GM23338 (cell line): ENCODE measurements around the gene ZZZ3. TPM values are rescaled to one million over a fixed set of nuclear protein-coding genes. Genes with fewer than 3 reads are reported as not detected.

Source experiments
- ATAC-seq: fragments of 200-7000 bp; cut with Tn5 transposase; 3 replicates; pipeline ENCODE4 v1.9.1; 2020
- DNase-seq: peaks from one replicate; pipeline ENCODE4 v3.0.0-alpha.2; 2015; ENCODE audit warnings: low spot score
- H2AFZ ChIP-seq: fragments of 200-600 bp; sonication (generic); 2 replicates; pipeline ENCODE4 v1.8.0; 2016; ENCODE audit warnings: antibody characterized with exemption, mild to moderate bottlenecking, moderate library complexity
- H3F3A ChIP-seq: fragments of 200-600 bp; sonication (generic); replicated peaks from 2 replicates; pipeline ENCODE4 v1.8.0; 2017; ENCODE audit warnings: antibody characterized with exemption, mixed run types, low read depth
- H3K27ac ChIP-seq: fragments of 200-600 bp; sonication (generic); 2 replicates; pipeline ENCODE4 v1.6.1; 2016; ENCODE audit warnings: low read depth
- H3K27me3 ChIP-seq: fragments of 200-600 bp; sonication (generic); 2 replicates; pipeline ENCODE4 v1.8.0; 2016; ENCODE audit warnings: mild to moderate bottlenecking, mixed run types, moderate library complexity; ENCODE audit not compliant: insufficient read depth
- H3K36me3 ChIP-seq: fragments of 200-600 bp; sonication (generic); 2 replicates; pipeline ENCODE4 v1.8.0; 2016; ENCODE audit warnings: mild to moderate bottlenecking; ENCODE audit not compliant: insufficient read depth
- H3K4me1 ChIP-seq: fragments of 200-600 bp; sonication (generic); 2 replicates; pipeline ENCODE4 v1.8.0; 2016; ENCODE audit warnings: mild to moderate bottlenecking, moderate library complexity; ENCODE audit not compliant: insufficient read depth
- H3K4me2 ChIP-seq: fragments of 200-600 bp; sonication (generic); 2 replicates; pipeline ENCODE4 v1.7.1; 2017; ENCODE audit warnings: mixed run types
- H3K4me3 ChIP-seq: fragments of 200-600 bp; sonication (generic); 2 replicates; pipeline ENCODE4 v1.6.1; 2016; ENCODE audit warnings: mixed run types
- H3K79me2 ChIP-seq: fragments of 200-600 bp; sonication (generic); replicated peaks from 2 replicates; pipeline ENCODE4 v1.8.0; 2017; ENCODE audit warnings: mild to moderate bottlenecking; ENCODE audit not compliant: insufficient read depth
- H3K9me2 ChIP-seq: fragments of 200-600 bp; sonication (generic); 2 replicates; pipeline ENCODE4 v1.8.0; 2017; ENCODE audit not compliant: insufficient read depth
- H4K20me1 ChIP-seq: fragments of 200-600 bp; sonication (generic); replicated peaks from 2 replicates; pipeline ENCODE4 v1.8.0; 2017; ENCODE audit warnings: mild to moderate bottlenecking; ENCODE audit not compliant: insufficient read depth
- H3K27ac Mint-ChIP-seq: 2 replicates; pipeline ENCODE4 v1.8.0; 2020; ENCODE audit warnings: inconsistent platforms, mild to moderate bottlenecking, moderate library complexity, mixed read lengths
- H3K27me3 Mint-ChIP-seq: 3 replicates; pipeline ENCODE4 v1.8.0; 2022; ENCODE audit warnings: low read depth, mild to moderate bottlenecking, moderate library complexity, mixed read lengths, inconsistent platforms; ENCODE audit not compliant: insufficient read depth, poor library complexity
- H3K36me3 Mint-ChIP-seq: 3 replicates; pipeline ENCODE4 v1.8.0; 2021; ENCODE audit warnings: low read depth, mild to moderate bottlenecking, inconsistent platforms, moderate library complexity, mixed read lengths
- H3K4me1 Mint-ChIP-seq: 3 replicates; pipeline ENCODE4 v1.8.0; 2020; ENCODE audit warnings: mild to moderate bottlenecking, inconsistent platforms, mixed read lengths
- H3K4me3 Mint-ChIP-seq: 3 replicates; pipeline ENCODE4 v1.8.0; 2021; ENCODE audit warnings: moderate library complexity, mild to moderate bottlenecking, inconsistent platforms, mixed read lengths
- H3K9me3 Mint-ChIP-seq: 3 replicates; pipeline ENCODE4 v1.8.0; 2020; ENCODE audit warnings: moderate library complexity, mild to moderate bottlenecking, inconsistent platforms, mixed read lengths
- CREB1 ChIP-seq: fragments of 250-450 bp; sonication (Bioruptor Pico); IDR thresholded peaks from 2 replicates; pipeline ENCODE4 v1.5.0; 2020; ENCODE audit warnings: low read depth, mild to moderate bottlenecking, moderate library complexity
- EZH2 ChIP-seq: fragments of 200-600 bp; sonication (generic); IDR thresholded peaks from one replicate; pipeline ENCODE4 v1.8.0; 2017; ENCODE audit warnings: antibody characterized with exemption, mild to moderate bottlenecking, low read depth; ENCODE audit not compliant: unreplicated experiment
- EZH2phosphoT487 ChIP-seq: fragments of 200-600 bp; sonication (generic); IDR thresholded peaks from one replicate; pipeline ENCODE4 v1.8.1; 2018; ENCODE audit warnings: antibody characterized with exemption; ENCODE audit not compliant: unreplicated experiment
- JUNB ChIP-seq: IDR thresholded peaks from one replicate; pipeline ENCODE4 v1.6.1; 2016; ENCODE audit warnings: antibody characterized with exemption; ENCODE audit not compliant: unreplicated experiment
- NANOG ChIP-seq: IDR thresholded peaks from 2 replicates; pipeline ENCODE4 v1.6.1; 2016; ENCODE audit warnings: antibody characterized with exemption, borderline replicate concordance
- POLR2AphosphoS5 ChIP-seq: IDR thresholded peaks from 2 replicates; pipeline ENCODE4 v1.6.1; 2016; ENCODE audit warnings: antibody characterized with exemption, low read depth
- STAT1 ChIP-seq: IDR thresholded peaks from one replicate; pipeline ENCODE4 v1.6.1; 2016; ENCODE audit warnings: antibody characterized with exemption; ENCODE audit not compliant: unreplicated experiment
- ZNF114 ChIP-seq: fragments of 250-450 bp; sonication (Bioruptor Pico); IDR thresholded peaks from 2 replicates; pipeline ENCODE4 v1.5.0; 2020; ENCODE audit warnings: mild to moderate bottlenecking, moderate library complexity
- ZNF331 ChIP-seq: fragments of 250-450 bp; sonication (Bioruptor Pico); IDR thresholded peaks from 2 replicates; pipeline ENCODE4 v1.5.0; 2020; ENCODE audit warnings: low read depth, mild to moderate bottlenecking, moderate library complexity
- polyA plus RNA-seq: library from polyadenylated mRNA; unstranded; fragments of >200 nt; fragmentation: Nextera tagmentation; extraction: Ambion mirVana; gene quantifications from 2 replicates; pipeline ENCODE4 v1.2.1, GENCODE V29; 2016
- total RNA-seq: library from RNA; depleted of rRNA; stranded (reverse); fragments of >200 nt; shearing (Covaris generic); gene quantifications from 2 replicates; pipeline ENCODE4 v1.2.3, GENCODE V29; 2014
- TF ChIP-seq, protein P1 (sequence below): fragments of 250-450 bp; sonication (Bioruptor Pico); IDR thresholded peaks from 2 replicates; pipeline ENCODE4 v1.5.0; 2020; ENCODE audit warnings: mild to moderate bottlenecking, moderate library complexity
- TF ChIP-seq, protein P2 (sequence below): IDR thresholded peaks from 2 replicates; pipeline ENCODE4 v1.6.1; 2016; ENCODE audit warnings: antibody characterized with exemption
- TF ChIP-seq, protein P3 (sequence below), 2 experiments: fragments of 200-600 bp in 1 of 2; sonication (generic) in 1 of 2; conservative IDR thresholded peaks; 2 replicates each; pipeline versions ENCODE4 v1.5.1 to v1.6.1; 2016 to 2017; ENCODE audit warnings: antibody characterized with exemption in 2 of 2, low read depth in 2 of 2, mild to moderate bottlenecking in 2 of 2, moderate library complexity in 1 of 2
- TF ChIP-seq, protein P4 (sequence below): IDR thresholded peaks from one replicate; pipeline ENCODE4 v1.6.1; 2018; ENCODE audit warnings: antibody characterized with exemption; ENCODE audit not compliant: unreplicated experiment

The ZZZ3 gene
- total and polyA plus RNA-seq, 2 experiments from 2014 or later, result 33.4 to 107 TPM

DNA sequence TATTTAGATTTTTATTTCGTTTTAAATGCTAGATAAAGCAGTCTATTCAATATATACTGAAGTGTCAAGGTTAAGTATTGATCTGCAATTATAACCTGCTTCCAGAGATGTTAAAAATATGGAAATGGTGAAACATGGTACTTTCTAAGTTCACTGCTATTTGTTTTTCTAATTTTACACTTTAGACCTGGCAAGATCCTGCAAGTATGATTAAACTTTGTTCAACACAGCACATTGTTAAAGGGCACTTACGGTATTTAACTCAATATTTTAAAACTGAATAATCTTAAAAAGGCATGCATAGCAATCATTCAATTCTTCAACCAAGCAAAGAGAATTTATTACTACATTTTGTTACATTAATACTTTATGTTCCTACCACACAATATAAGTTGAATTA, 35.7 kb upstream of the ZZZ3 start (continued):
- no peak for TF ChIP-seq EZH2
- no peak for TF ChIP-seq NANOG

- Mint-ChIP-seq H3K27ac (no peak overlapping the region), H3K27me3 (no peaks in the 10 kb centered on the region), H3K36me3 (peaks cover 44% of the 10 kb centered on the region), H3K9me3 (no peaks in the 10 kb centered on the region), H3K4me3 (no peak overlapping the region), H3K4me1 (no peaks in the 10 kb centered on the region)
- DNase-seq (no peak), ATAC-seq (no peak)
- no peak for TF ChIP-seq EZH2phosphoT487
- no peak for TF ChIP-seq ZNF114 (CRISPR knock-in tag)
- TF ChIP-seq, protein P1, sequence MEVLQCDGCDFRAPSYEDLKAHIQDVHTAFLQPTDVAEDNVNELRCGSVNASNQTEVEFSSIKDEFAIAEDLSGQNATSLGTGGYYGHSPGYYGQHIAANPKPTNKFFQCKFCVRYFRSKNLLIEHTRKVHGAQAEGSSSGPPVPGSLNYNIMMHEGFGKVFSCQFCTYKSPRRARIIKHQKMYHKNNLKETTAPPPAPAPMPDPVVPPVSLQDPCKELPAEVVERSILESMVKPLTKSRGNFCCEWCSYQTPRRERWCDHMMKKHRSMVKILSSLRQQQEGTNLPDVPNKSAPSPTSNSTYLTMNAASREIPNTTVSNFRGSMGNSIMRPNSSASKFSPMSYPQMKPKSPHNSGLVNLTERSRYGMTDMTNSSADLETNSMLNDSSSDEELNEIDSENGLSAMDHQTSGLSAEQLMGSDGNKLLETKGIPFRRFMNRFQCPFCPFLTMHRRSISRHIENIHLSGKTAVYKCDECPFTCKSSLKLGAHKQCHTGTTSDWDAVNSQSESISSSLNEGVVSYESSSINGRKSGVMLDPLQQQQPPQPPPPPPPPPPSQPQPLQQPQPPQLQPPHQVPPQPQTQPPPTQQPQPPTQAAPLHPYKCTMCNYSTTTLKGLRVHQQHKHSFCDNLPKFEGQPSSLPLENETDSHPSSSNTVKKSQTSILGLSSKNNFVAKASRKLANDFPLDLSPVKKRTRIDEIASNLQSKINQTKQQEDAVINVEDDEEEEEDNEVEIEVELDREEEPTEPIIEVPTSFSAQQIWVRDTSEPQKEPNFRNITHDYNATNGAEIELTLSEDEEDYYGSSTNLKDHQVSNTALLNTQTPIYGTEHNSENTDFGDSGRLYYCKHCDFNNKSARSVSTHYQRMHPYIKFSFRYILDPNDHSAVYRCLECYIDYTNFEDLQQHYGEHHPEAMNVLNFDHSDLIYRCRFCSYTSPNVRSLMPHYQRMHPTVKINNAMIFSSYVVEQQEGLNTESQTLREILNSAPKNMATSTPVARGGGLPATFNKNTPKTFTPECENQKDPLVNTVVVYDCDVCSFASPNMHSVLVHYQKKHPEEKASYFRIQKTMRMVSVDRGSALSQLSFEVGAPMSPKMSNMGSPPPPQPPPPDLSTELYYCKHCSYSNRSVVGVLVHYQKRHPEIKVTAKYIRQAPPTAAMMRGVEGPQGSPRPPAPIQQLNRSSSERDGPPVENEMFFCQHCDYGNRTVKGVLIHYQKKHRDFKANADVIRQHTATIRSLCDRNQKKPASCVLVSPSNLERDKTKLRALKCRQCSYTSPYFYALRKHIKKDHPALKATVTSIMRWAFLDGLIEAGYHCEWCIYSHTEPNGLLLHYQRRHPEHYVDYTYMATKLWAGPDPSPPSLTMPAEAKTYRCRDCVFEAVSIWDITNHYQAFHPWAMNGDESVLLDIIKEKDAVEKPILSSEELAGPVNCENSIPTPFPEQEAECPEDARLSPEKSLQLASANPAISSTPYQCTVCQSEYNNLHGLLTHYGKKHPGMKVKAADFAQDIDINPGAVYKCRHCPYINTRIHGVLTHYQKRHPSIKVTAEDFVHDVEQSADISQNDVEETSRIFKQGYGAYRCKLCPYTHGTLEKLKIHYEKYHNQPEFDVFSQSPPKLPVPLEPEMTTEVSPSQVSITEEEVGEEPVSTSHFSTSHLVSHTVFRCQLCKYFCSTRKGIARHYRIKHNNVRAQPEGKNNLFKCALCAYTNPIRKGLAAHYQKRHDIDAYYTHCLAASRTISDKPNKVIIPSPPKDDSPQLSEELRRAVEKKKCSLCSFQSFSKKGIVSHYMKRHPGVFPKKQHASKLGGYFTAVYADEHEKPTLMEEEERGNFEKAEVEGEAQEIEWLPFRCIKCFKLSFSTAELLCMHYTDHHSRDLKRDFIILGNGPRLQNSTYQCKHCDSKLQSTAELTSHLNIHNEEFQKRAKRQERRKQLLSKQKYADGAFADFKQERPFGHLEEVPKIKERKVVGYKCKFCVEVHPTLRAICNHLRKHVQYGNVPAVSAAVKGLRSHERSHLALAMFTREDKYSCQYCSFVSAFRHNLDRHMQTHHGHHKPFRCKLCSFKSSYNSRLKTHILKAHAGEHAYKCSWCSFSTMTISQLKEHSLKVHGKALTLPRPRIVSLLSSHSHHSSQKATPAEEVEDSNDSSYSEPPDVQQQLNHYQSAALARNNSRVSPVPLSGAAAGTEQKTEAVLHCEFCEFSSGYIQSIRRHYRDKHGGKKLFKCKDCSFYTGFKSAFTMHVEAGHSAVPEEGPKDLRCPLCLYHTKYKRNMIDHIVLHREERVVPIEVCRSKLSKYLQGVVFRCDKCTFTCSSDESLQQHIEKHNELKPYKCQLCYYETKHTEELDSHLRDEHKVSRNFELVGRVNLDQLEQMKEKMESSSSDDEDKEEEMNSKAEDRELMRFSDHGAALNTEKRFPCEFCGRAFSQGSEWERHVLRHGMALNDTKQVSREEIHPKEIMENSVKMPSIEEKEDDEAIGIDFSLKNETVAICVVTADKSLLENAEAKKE (CRISPR knock-in tag), result no peak
- no peak for TF ChIP-seq CREB1
- TF ChIP-seq STAT1, result no peak
- no peak for TF ChIP-seq JUNB
- TF ChIP-seq EZH2, result no peak
- TF ChIP-seq, protein P2, sequence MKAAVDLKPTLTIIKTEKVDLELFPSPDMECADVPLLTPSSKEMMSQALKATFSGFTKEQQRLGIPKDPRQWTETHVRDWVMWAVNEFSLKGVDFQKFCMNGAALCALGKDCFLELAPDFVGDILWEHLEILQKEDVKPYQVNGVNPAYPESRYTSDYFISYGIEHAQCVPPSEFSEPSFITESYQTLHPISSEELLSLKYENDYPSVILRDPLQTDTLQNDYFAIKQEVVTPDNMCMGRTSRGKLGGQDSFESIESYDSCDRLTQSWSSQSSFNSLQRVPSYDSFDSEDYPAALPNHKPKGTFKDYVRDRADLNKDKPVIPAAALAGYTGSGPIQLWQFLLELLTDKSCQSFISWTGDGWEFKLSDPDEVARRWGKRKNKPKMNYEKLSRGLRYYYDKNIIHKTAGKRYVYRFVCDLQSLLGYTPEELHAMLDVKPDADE, result no peak
- TF ChIP-seq POLR2AphosphoS5, result no peak
- TF ChIP-seq, protein P3, sequence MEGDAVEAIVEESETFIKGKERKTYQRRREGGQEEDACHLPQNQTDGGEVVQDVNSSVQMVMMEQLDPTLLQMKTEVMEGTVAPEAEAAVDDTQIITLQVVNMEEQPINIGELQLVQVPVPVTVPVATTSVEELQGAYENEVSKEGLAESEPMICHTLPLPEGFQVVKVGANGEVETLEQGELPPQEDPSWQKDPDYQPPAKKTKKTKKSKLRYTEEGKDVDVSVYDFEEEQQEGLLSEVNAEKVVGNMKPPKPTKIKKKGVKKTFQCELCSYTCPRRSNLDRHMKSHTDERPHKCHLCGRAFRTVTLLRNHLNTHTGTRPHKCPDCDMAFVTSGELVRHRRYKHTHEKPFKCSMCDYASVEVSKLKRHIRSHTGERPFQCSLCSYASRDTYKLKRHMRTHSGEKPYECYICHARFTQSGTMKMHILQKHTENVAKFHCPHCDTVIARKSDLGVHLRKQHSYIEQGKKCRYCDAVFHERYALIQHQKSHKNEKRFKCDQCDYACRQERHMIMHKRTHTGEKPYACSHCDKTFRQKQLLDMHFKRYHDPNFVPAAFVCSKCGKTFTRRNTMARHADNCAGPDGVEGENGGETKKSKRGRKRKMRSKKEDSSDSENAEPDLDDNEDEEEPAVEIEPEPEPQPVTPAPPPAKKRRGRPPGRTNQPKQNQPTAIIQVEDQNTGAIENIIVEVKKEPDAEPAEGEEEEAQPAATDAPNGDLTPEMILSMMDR (conservative IDR thresholded peaks at IDR 0.05; ENCODE audit: low read depth in 2 of 2), result no peak
- TF ChIP-seq ZNF331 (CRISPR knock-in tag), result no peak
- TF ChIP-seq, protein P4, sequence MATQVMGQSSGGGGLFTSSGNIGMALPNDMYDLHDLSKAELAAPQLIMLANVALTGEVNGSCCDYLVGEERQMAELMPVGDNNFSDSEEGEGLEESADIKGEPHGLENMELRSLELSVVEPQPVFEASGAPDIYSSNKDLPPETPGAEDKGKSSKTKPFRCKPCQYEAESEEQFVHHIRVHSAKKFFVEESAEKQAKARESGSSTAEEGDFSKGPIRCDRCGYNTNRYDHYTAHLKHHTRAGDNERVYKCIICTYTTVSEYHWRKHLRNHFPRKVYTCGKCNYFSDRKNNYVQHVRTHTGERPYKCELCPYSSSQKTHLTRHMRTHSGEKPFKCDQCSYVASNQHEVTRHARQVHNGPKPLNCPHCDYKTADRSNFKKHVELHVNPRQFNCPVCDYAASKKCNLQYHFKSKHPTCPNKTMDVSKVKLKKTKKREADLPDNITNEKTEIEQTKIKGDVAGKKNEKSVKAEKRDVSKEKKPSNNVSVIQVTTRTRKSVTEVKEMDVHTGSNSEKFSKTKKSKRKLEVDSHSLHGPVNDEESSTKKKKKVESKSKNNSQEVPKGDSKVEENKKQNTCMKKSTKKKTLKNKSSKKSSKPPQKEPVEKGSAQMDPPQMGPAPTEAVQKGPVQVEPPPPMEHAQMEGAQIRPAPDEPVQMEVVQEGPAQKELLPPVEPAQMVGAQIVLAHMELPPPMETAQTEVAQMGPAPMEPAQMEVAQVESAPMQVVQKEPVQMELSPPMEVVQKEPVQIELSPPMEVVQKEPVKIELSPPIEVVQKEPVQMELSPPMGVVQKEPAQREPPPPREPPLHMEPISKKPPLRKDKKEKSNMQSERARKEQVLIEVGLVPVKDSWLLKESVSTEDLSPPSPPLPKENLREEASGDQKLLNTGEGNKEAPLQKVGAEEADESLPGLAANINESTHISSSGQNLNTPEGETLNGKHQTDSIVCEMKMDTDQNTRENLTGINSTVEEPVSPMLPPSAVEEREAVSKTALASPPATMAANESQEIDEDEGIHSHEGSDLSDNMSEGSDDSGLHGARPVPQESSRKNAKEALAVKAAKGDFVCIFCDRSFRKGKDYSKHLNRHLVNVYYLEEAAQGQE, result no peak
- TF ChIP-seq NANOG, result no peak
- Histone ChIP-seq H3K27ac (no peak overlapping the region), H2AFZ (no peak overlapping the region), H3K79me2 (no peaks in the 10 kb centered on the region), H3K36me3 (peaks cover 22% of the 10 kb centered on the region; the same call in 1 of the 2 replicates), H4K20me1 (no peaks in the 10 kb centered on the region), H3K9me2 (no peaks in the 10 kb centered on the region), H3K4me3 (no peak overlapping the region), H3F3A (no peaks in the 10 kb centered on the region), H3K27me3 (no peaks in the 10 kb centered on the region), H3K4me1 (no peaks in the 10 kb centered on the region), H3K4me2 (no peak overlapping the region)
Measured at GRCh38 chr1:77716065-77716464, 33.6 kb upstream of the ZZZ3 start.
